ENCODE measurements around the gene HDAC4.

Gene HDAC4

GRCh38 chr2:239065962-239066361, 334.9 kb downstream of the HDAC4 start:
- H3K9ac ChIP-seq (ENCODE audit: low read length) = no peak overlapping the region
- no peaks in the 10 kb centered on the region for H4K20me1 ChIP-seq (ENCODE audit: insufficient read depth, low read length)
- no peak overlapping the region for H3K4me3 ChIP-seq (ENCODE audit: low read depth, low read length, poor library complexity, severe bottlenecking)
- H3K4me1 ChIP-seq (ENCODE audit: insufficient read depth, low read length, severe bottlenecking) = no peaks in the 10 kb centered on the region
- H3F3A ChIP-seq (ENCODE audit: insufficient read depth, low read length) = no peaks in the 10 kb centered on the region
- H3K27ac ChIP-seq (ENCODE audit: low read depth, low read length, poor library complexity, severe bottlenecking) = no peak overlapping the region
- no peaks in the 10 kb centered on the region for H3K79me2 ChIP-seq (ENCODE audit: insufficient read depth, low read length)
- no peak overlapping the region for H3K4me2 ChIP-seq (ENCODE audit: low read length)
- no peaks in the 10 kb centered on the region for H3K36me3 ChIP-seq (ENCODE audit: insufficient read depth, low read length)
- no peak for TF ChIP-seq EZH2 (IDR thresholded peaks at IDR 0.05; ENCODE audit: borderline replicate concordance, low read length)
- no peak for TF ChIP-seq CTCF (IDR thresholded peaks at IDR 0.05; ENCODE audit: low read length)
- no peaks in the 10 kb centered on the region for H3K9me2 ChIP-seq (ENCODE audit: low read depth, low read length)
- H3K27me3 ChIP-seq (ENCODE audit: insufficient read depth, low read length) = no peaks in the 10 kb centered on the region
- H2AFZ ChIP-seq (ENCODE audit: low read length) = no peak overlapping the region
- no peaks in the 10 kb centered on the region for H3K9me3 ChIP-seq (ENCODE audit: low read length)

GRCh38 chr2:239065537-239065936, 335.3 kb downstream of the HDAC4 start:
- Histone ChIP-seq H3K9me3 (ENCODE audit: low read length) (no peaks in the 10 kb centered on the region), H3K9ac (ENCODE audit: low read length) (no peak overlapping the region), H3K27me3 (ENCODE audit: insufficient read depth, low read length) (no peaks in the 10 kb centered on the region), H2AFZ (ENCODE audit: low read length) (no peak overlapping the region), H3K4me2 (ENCODE audit: low read length) (no peak overlapping the region), H3K4me1 (ENCODE audit: insufficient read depth, low read length, severe bottlenecking) (no peaks in the 10 kb centered on the region), H3K36me3 (ENCODE audit: insufficient read depth, low read length) (no peaks in the 10 kb centered on the region), H3F3A (ENCODE audit: insufficient read depth, low read length) (no peaks in the 10 kb centered on the region), H4K20me1 (ENCODE audit: insufficient read depth, low read length) (no peaks in the 10 kb centered on the region), H3K27ac (ENCODE audit: low read depth, low read length, poor library complexity, severe bottlenecking) (no peak overlapping the region), H3K4me3 (ENCODE audit: low read depth, low read length, poor library complexity, severe bottlenecking) (no peak overlapping the region), H3K9me2 (ENCODE audit: low read depth, low read length) (no peaks in the 10 kb centered on the region), H3K79me2 (ENCODE audit: insufficient read depth, low read length) (no peaks in the 10 kb centered on the region)
- TF ChIP-seq EZH2 (IDR thresholded peaks at IDR 0.05; ENCODE audit: borderline replicate concordance, low read length) (no peak), CTCF (IDR thresholded peaks at IDR 0.05; ENCODE audit: low read length) (no peak)

GRCh38 chr2:239064891-239065290, 335.9 kb downstream of the HDAC4 start:
- no peaks in the 10 kb centered on the region for H3K9me3 ChIP-seq (ENCODE audit: low read length)
- H2AFZ ChIP-seq (ENCODE audit: low read length) = no peak overlapping the region
- H3K27me3 ChIP-seq (ENCODE audit: insufficient read depth, low read length) = no peaks in the 10 kb centered on the region
- no peak overlapping the region for H3K9ac ChIP-seq (ENCODE audit: low read length)
- H3K9me2 ChIP-seq (ENCODE audit: low read depth, low read length) = no peaks in the 10 kb centered on the region
- no peaks in the 10 kb centered on the region for H3K79me2 ChIP-seq (ENCODE audit: insufficient read depth, low read length)
- TF ChIP-seq EZH2 (IDR thresholded peaks at IDR 0.05; ENCODE audit: borderline replicate concordance, low read length) (no peak), CTCF (IDR thresholded peaks at IDR 0.05; ENCODE audit: low read length) (no peak)
- no peaks in the 10 kb centered on the region for H3K36me3 ChIP-seq (ENCODE audit: insufficient read depth, low read length)
- H4K20me1 ChIP-seq (ENCODE audit: insufficient read depth, low read length) = no peaks in the 10 kb centered on the region
- no peaks in the 10 kb centered on the region for H3K4me1 ChIP-seq (ENCODE audit: insufficient read depth, low read length, severe bottlenecking)
- no peak overlapping the region for H3K4me2 ChIP-seq (ENCODE audit: low read length)
- no peaks in the 10 kb centered on the region for H3F3A ChIP-seq (ENCODE audit: insufficient read depth, low read length)
- no peak overlapping the region for H3K27ac ChIP-seq (ENCODE audit: low read depth, low read length, poor library complexity, severe bottlenecking)
- H3K4me3 ChIP-seq (ENCODE audit: low read depth, low read length, poor library complexity, severe bottlenecking) = no peak overlapping the region
